HCT116 (cell line): ENCODE measurements around the gene PLAC8L1. TPM values are rescaled to one million over a fixed set of nuclear protein-coding genes. Genes with fewer than 3 reads are reported as not detected.

Source experiments
- ATAC-seq: fragments of 200-7000 bp; cut with Tn5 transposase; 2 replicates; pipeline ENCODE4 v1.9.1; 2020; ENCODE audit warnings: mild to moderate bottlenecking, moderate library complexity
- BruUV-seq: library from RNA; stranded (reverse); fragments of 400-500 nt; replicated peaks from 2 replicates; lab custom pipeline; 2021; lab: Mats Ljungman, UMichigan
- CTCF ChIA-PET: fragments of 300-600 bp; sonication (Branson Sonifier 250); formaldehyde crosslinking; loops from one replicate; lab custom pipeline; 2021; ENCODE audit warnings: antibody characterized with exemption; lab: Charles Lee
- POLR2A ChIA-PET: fragments of 300-600, 350-600 bp; sonication (Branson Sonifier 250); formaldehyde crosslinking; loops from one replicate; lab custom pipeline; 2021; ENCODE audit warnings: antibody characterized with exemption; lab: Charles Lee
- RAD21 ChIA-PET, 2 experiments: fragments of 300-600 bp; sonication (Branson Sonifier 250); formaldehyde crosslinking; loops; one replicate each; lab custom pipeline; 2023; ENCODE audit warnings: low total read pairs in 2 of 2; ENCODE audit not compliant: uncharacterized antibody in 2 of 2, unreplicated experiment in 2 of 2, low non-redundant PET in 1 of 2; lab: Charles Lee
- DNase-seq: peaks from one replicate; pipeline ENCODE4 v3.0.0-alpha.2; 2010; ENCODE audit warnings: low read depth, low spot score
- H2AFZ ChIP-seq: fragments of 200-600 bp; shearing (Covaris generic), sonication (generic); 2 replicates; pipeline ENCODE4 v1.6.1; 2017; ENCODE audit warnings: low read depth, mixed run types, mixed read lengths, antibody characterized with exemption, low read length; ENCODE audit not compliant: poor library complexity, severe bottlenecking
- H3K27ac ChIP-seq: 2 replicates; pipeline ENCODE4 v1.5.1; 2012; ENCODE audit warnings: low read depth, low read length
- H3K27me3 ChIP-seq: fragments of 200-600 bp; sonication (generic); 2 replicates; pipeline ENCODE4 v1.6.1; 2016; ENCODE audit warnings: mixed run types, low read length, mixed read lengths; ENCODE audit not compliant: insufficient read depth
- H3K36me3 ChIP-seq, 2 experiments: fragments of 200-500 bp in 1 of 2; fragments of 200-600 bp in 1 of 2; sonication (Bioruptor generic) in 1 of 2; sonication (generic) in 1 of 2; 2 replicates each; pipeline versions ENCODE4 v1.5.1 to v1.6.1; 2014 to 2016; ENCODE audit warnings: low read length in 2 of 2, inconsistent platforms in 1 of 2, mixed read lengths in 1 of 2, mixed run types in 1 of 2; ENCODE audit not compliant: insufficient read depth in 2 of 2, control insufficient read depth in 1 of 2
- H3K4me1 ChIP-seq, 2 experiments: fragments of 200-600 bp in 1 of 2; sonication (generic) in 1 of 2; 2 replicates each; pipeline versions ENCODE4 v1.5.1 to v1.6.1; 2012 to 2017; ENCODE audit warnings: low read length in 2 of 2, inconsistent platforms in 1 of 2, mild to moderate bottlenecking in 1 of 2, mixed read lengths in 1 of 2, mixed run types in 1 of 2, moderate library complexity in 1 of 2; ENCODE audit not compliant: insufficient read depth in 2 of 2, control insufficient read depth in 1 of 2
- H3K4me2 ChIP-seq: fragments of 200-600 bp; sonication (generic); 2 replicates; pipeline ENCODE4 v1.6.1; 2017; ENCODE audit warnings: mixed run types, low read length, mixed read lengths
- H3K4me3 ChIP-seq, 2 experiments: fragments of 200-600 bp in 1 of 2; sonication (generic) in 1 of 2; replicated peaks in 1 of 2; 2 replicates each; pipeline ENCODE4 v1.5.1; 2011 to 2016; ENCODE audit warnings: low read length in 2 of 2, control low read depth in 1 of 2, low read depth in 1 of 2, mild to moderate bottlenecking in 1 of 2, mixed read lengths in 1 of 2, mixed run types in 1 of 2
- H3K79me2 ChIP-seq: fragments of 200-600 bp; sonication (generic); 2 replicates; pipeline ENCODE4 v1.6.1; 2017; ENCODE audit warnings: mild to moderate bottlenecking, mixed run types, low read length, moderate library complexity, mixed read lengths; ENCODE audit not compliant: insufficient read depth
- H3K9ac ChIP-seq: fragments of 200-600 bp; sonication (generic); 2 replicates; pipeline ENCODE4 v1.6.1; 2016; ENCODE audit warnings: low read length, mixed read lengths
- H3K9me2 ChIP-seq: fragments of 200-600 bp; sonication (generic), shearing (Covaris generic); 2 replicates; pipeline ENCODE4 v1.6.1; 2017; ENCODE audit warnings: mixed run types, mild to moderate bottlenecking, moderate library complexity; ENCODE audit not compliant: insufficient read depth
- H3K9me3 ChIP-seq, 2 experiments: fragments of 200-500 bp in 1 of 2; fragments of 200-600 bp in 1 of 2; sonication (Bioruptor generic) in 1 of 2; sonication (generic) in 1 of 2; 2 replicates each; pipeline ENCODE4 v1.6.1; 2014 to 2017; ENCODE audit warnings: low read length in 2 of 2, mixed read lengths in 2 of 2, inconsistent platforms in 1 of 2, low read depth in 1 of 2, mild to moderate bottlenecking in 1 of 2, mixed run types in 1 of 2, moderate library complexity in 1 of 2; ENCODE audit not compliant: control insufficient read depth in 1 of 2, insufficient read depth in 1 of 2
- H4K20me1 ChIP-seq: fragments of 200-600 bp; sonication (generic), shearing (Covaris generic); 2 replicates; pipeline ENCODE4 v1.6.1; 2017; ENCODE audit warnings: mixed run types, mild to moderate bottlenecking, moderate library complexity; ENCODE audit not compliant: insufficient read depth
- ATF3 ChIP-seq: IDR thresholded peaks from 2 replicates; pipeline ENCODE4 v1.6.1; 2012
- CBX3 ChIP-seq: IDR thresholded peaks from 2 replicates; pipeline ENCODE4 v1.6.1; 2012; ENCODE audit warnings: low read depth
- EGR1 ChIP-seq: IDR thresholded peaks from 2 replicates; pipeline ENCODE4 v1.6.1; 2012; ENCODE audit warnings: low read depth
- POLR2A ChIP-seq: IDR thresholded peaks from 2 replicates; pipeline ENCODE4 v1.7.0; 2011; ENCODE audit warnings: borderline replicate concordance; ENCODE audit not compliant: insufficient read depth, insufficient read length; ENCODE audit errors: extremely low read depth
- POLR2AphosphoS5 ChIP-seq: IDR thresholded peaks from 2 replicates; pipeline ENCODE4 v1.6.1; 2011; ENCODE audit warnings: mild to moderate bottlenecking, low read depth, low read length, moderate library complexity
- RAD21 ChIP-seq: IDR thresholded peaks from 2 replicates; pipeline ENCODE4 v1.6.1; 2012; ENCODE audit warnings: low read depth, mild to moderate bottlenecking
- ZFX ChIP-seq: fragments of 450-650 bp; IDR thresholded peaks from 2 replicates; pipeline ENCODE4 v1.6.1; 2017
- intact Hi-C: fragments of 100-400 bp; cut with micrococcal nuclease; formaldehyde crosslinking; loops from 2 replicates; pipeline ENCODE4 v1.10.0; 2022
- total RNA-seq: library from RNA; stranded (reverse); gene quantifications from one replicate; pipeline ENCODE4 v1.2.1, GENCODE V29; 2021; ENCODE audit not compliant: unreplicated experiment

The PLAC8L1 gene
- total RNA-seq, 1 experiment from 2014 or later = 2.6 TPM

DNA sequence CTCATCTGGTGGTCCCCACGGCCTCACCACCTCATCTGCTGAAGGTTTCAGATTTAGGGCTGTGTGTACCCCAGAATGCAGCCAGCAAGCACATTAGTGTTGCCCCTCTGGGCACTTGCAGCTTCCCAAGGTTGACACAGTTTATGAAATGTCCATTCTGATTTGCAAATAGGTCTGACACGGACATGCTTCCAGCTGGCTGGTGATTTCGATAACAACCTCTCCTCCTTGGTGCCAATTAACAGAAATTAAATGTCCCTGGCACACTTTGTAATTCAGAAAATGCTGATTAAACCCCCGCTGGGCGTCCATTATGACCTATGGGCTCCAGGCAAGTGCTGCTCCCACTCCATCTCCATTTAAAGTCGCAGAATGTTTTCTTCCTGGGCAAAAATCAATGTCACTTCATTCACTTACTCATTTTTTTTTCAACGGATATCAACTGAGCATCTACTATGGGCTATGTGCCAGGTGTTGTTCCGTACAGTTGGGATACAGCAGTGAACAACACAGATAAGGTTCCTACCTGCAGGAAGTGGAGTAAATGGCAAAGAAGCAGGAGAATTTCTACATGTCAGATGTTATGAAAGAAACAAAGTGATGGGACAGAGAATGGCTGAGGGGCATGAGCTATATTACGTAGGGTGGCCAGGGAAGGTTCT is 32.0 kb downstream of the PLAC8L1 start:
- Histone ChIP-seq H3K4me1 (no peaks in the 10 kb centered on the region), H2AFZ (no peak overlapping the region), H3K4me2 (no peak overlapping the region)
- POLR2A ChIA-PET = no interaction called here
- TF ChIP-seq POLR2AphosphoS5 (no peak), ATF3 (no peak), RAD21 (no peak), CBX3 (no peak), ZFX (no peak)
- TF ChIP-seq, all 23 proteins: peak for 0
- no peak for DNase-seq
- ChIA-PET RAD21 (no interaction called here), CTCF (no interaction called here)
- Histone ChIP-seq H3K27me3 (no peaks in the 10 kb centered on the region), H4K20me1 (no peaks in the 10 kb centered on the region), H3K36me3 (no peaks in the 10 kb centered on the region), H3K9ac (no peak overlapping the region), H3K27ac (no peak overlapping the region), H3K9me3 (no peaks in the 10 kb centered on the region), H3K4me3 (no peak overlapping the region), H3K9me2 (no peaks in the 10 kb centered on the region), H3K79me2 (no peaks in the 10 kb centered on the region)
- ATAC-seq = no peak
- intact Hi-C loops = no loop called here
- BruUV-seq = no TSS peak

DNA sequence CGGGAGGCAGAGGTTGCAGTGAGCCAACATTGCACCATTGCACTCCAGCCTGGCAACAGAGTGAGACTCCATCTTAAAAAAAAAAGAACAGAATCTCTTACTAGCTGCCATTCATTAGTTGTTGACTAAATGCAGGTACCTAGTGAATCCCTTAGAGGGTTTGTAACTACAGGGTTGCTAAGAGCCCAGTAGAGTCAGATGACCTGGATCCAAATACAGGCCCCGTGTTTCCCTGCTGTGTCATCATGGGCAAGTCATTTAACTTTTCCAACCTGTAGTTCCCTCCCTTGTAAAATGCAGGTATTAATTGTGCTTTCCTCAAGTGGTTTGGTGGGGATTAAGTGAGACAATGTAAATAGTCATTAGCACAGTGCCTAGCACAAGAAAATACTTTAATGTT is 32.8 kb downstream of the PLAC8L1 start:
- Histone ChIP-seq H3K4me2 (no peak overlapping the region), H3K4me1 (no peaks in the 10 kb centered on the region), H3K9me2 (no peaks in the 10 kb centered on the region), H3K9me3 (no peaks in the 10 kb centered on the region), H3K9ac (no peak overlapping the region), H4K20me1 (no peaks in the 10 kb centered on the region), H3K27ac (no peak overlapping the region), H3K36me3 (no peaks in the 10 kb centered on the region), H3K4me3 (no peak overlapping the region), H3K79me2 (no peaks in the 10 kb centered on the region), H2AFZ (no peak overlapping the region), H3K27me3 (no peaks in the 10 kb centered on the region)
- BruUV-seq = no TSS peak
- DNase-seq (no peak), ATAC-seq (no peak)
- intact Hi-C loops = no loop called here
- CTCF ChIA-PET = no interaction called here
- POLR2A ChIA-PET = no interaction called here
- RAD21 ChIA-PET = no interaction called here
- TF ChIP-seq CBX3 (no peak), EGR1 (no peak), POLR2A (no peak)
